ENCODE data around the gene IL36RN. TPM values are rescaled to one million over a fixed set of nuclear protein-coding genes. Genes with fewer than 3 reads are reported as not detected.
"Not testable (repeated sequence)": the region's sequence is repeated elsewhere in the genome, so short reads cannot be mapped to it uniquely, and the experiment has no call there.

IL36RN gene
- total RNA-seq, 4 donors from 2014 or later = not detected

GRCh38 chr2:113092864-113093612 is 34.0 kb downstream of the IL36RN start:
- TF ChIP-seq CTCF (IDR thresholded peaks at IDR 0.05 in 4 of 5, conservative IDR thresholded peaks at IDR 0.05 in 1 of 5) (no peak), POLR2A (IDR thresholded peaks at IDR 0.05) (no peak)
- ATAC-seq = no peak
- intact Hi-C loops (cut with DNase I; ENCODE audit: low total_unique reads) = no loop called here
- no peaks in the 10 kb centered on the region for H3K4me1 ChIP-seq
- DNase-seq = no peak
- H3K27ac ChIP-seq = no peak overlapping the region
- no peaks in the 10 kb centered on the region for H3K27me3 ChIP-seq
- no peaks in the 10 kb centered on the region for H3K9me3 ChIP-seq
- in situ Hi-C loops (cut with MboI; ENCODE audit: low sequenced_read_pairs in 4 of 4) = no loop called here
- no peak overlapping the region for H3K4me3 ChIP-seq
- no peaks in the 10 kb centered on the region for H3K36me3 ChIP-seq

- H3K4me3 ChIP-seq = no peak overlapping the region
- no peaks in the 10 kb centered on the region for H3K4me1 ChIP-seq
- TF ChIP-seq POLR2A (IDR thresholded peaks at IDR 0.05) = no peak
- no peak for TF ChIP-seq CTCF (IDR thresholded peaks at IDR 0.05 in 4 of 5, conservative IDR thresholded peaks at IDR 0.05 in 1 of 5)
- H3K36me3 ChIP-seq = no peaks in the 10 kb centered on the region
- no peak overlapping the region for H3K27ac ChIP-seq
- ATAC-seq (no peak), DNase-seq (no peak)
- no peaks in the 10 kb centered on the region for H3K27me3 ChIP-seq
- intact Hi-C loops (cut with DNase I; ENCODE audit: low total_unique reads) = no loop called here
- in situ Hi-C loops (cut with MboI; ENCODE audit: low sequenced_read_pairs in 4 of 4) = no loop called here
- H3K9me3 ChIP-seq = no peaks in the 10 kb centered on the region
Measured at GRCh38 chr2:113093613-113093977, 34.6 kb downstream of the IL36RN start.

GRCh38 chr2:113096306-113096705 is 37.3 kb downstream of the IL36RN start:
- H3K4me3 ChIP-seq; DNase-seq; H3K27me3 ChIP-seq; H3K4me1 ChIP-seq; in situ Hi-C loops (cut with MboI; ENCODE audit: low sequenced_read_pairs in 4 of 4); H3K9me3 ChIP-seq; intact Hi-C loops (cut with DNase I; ENCODE audit: low total_unique reads); ATAC-seq; H3K27ac ChIP-seq; H3K36me3 ChIP-seq: not testable (repeated sequence)

- ATAC-seq; H3K36me3 ChIP-seq; H3K27me3 ChIP-seq; H3K4me1 ChIP-seq; H3K4me3 ChIP-seq; in situ Hi-C loops (cut with MboI; ENCODE audit: low sequenced_read_pairs in 4 of 4); H3K9me3 ChIP-seq; DNase-seq; H3K27ac ChIP-seq; intact Hi-C loops (cut with DNase I; ENCODE audit: low total_unique reads): not testable (repeated sequence)
Measured at GRCh38 chr2:113096842-113097618, 38.0 kb downstream of the IL36RN start.

- H3K36me3 ChIP-seq = no peaks in the 10 kb centered on the region
- H3K27ac ChIP-seq = no peak overlapping the region
- no peak for ATAC-seq
- no peaks in the 10 kb centered on the region for H3K4me1 ChIP-seq
- no peaks in the 10 kb centered on the region for H3K27me3 ChIP-seq
- no peak overlapping the region for H3K4me3 ChIP-seq
- in situ Hi-C loops (cut with MboI; ENCODE audit: low sequenced_read_pairs in 4 of 4) (no loop called here), intact Hi-C loops (cut with DNase I; ENCODE audit: low total_unique reads) (no loop called here)
- no peaks in the 10 kb centered on the region for H3K9me3 ChIP-seq
- no peak for TF ChIP-seq POLR2A (IDR thresholded peaks at IDR 0.05)
- no peak for TF ChIP-seq CTCF (IDR thresholded peaks at IDR 0.05 in 4 of 5, conservative IDR thresholded peaks at IDR 0.05 in 1 of 5)
- no peak for DNase-seq
Measured at GRCh38 chr2:113098041-113098440, 39.0 kb downstream of the IL36RN start.

Data from gastrocnemius medialis (tissue), 4 donors.